Suprapubic skin (tissue), 3 donors: Measurements from ENCODE around the gene PLEKHG5.

ENCODE experiments used
- POLR2AphosphoS5 ChIP-seq, 3 donors: sonication (generic); formaldehyde crosslinking; IDR thresholded peaks; one replicate each; pipeline ENCODE4 v1.6.1; 2017; ENCODE audit warnings: antibody characterized with exemption in 3 of 3
- TF ChIP-seq, protein P1 (sequence below), 2 donors: fragments of 200-600 bp in 1 of 2; fragments of 450-650 bp in 1 of 2; sonication (generic) in 1 of 2; IDR thresholded peaks; one replicate each; pipeline ENCODE4 v1.5.1; 2016 to 2019; ENCODE audit warnings: antibody characterized with exemption in 2 of 2, mild to moderate bottlenecking in 1 of 2, moderate library complexity in 1 of 2

- TF ChIP-seq POLR2AphosphoS5 (IDR thresholded peaks at IDR 0.05): no peak
- TF ChIP-seq, protein P1, sequence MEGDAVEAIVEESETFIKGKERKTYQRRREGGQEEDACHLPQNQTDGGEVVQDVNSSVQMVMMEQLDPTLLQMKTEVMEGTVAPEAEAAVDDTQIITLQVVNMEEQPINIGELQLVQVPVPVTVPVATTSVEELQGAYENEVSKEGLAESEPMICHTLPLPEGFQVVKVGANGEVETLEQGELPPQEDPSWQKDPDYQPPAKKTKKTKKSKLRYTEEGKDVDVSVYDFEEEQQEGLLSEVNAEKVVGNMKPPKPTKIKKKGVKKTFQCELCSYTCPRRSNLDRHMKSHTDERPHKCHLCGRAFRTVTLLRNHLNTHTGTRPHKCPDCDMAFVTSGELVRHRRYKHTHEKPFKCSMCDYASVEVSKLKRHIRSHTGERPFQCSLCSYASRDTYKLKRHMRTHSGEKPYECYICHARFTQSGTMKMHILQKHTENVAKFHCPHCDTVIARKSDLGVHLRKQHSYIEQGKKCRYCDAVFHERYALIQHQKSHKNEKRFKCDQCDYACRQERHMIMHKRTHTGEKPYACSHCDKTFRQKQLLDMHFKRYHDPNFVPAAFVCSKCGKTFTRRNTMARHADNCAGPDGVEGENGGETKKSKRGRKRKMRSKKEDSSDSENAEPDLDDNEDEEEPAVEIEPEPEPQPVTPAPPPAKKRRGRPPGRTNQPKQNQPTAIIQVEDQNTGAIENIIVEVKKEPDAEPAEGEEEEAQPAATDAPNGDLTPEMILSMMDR (IDR thresholded peaks at IDR 0.05): peak in 1 of 2 donors; percentile 16
Observed at GRCh38 chr1:6472391-6472790, 19.1 kb downstream of the PLEKHG5 start.
